ENCODE data around the gene CTDSPL. TPM values are rescaled to one million over a fixed set of nuclear protein-coding genes. Genes with fewer than 3 reads are reported as not detected.

Gene CTDSPL
- total RNA-seq, 6 experiments from 2014 or later = 30.3 to 38.8 (median 36.2) TPM

DNA sequence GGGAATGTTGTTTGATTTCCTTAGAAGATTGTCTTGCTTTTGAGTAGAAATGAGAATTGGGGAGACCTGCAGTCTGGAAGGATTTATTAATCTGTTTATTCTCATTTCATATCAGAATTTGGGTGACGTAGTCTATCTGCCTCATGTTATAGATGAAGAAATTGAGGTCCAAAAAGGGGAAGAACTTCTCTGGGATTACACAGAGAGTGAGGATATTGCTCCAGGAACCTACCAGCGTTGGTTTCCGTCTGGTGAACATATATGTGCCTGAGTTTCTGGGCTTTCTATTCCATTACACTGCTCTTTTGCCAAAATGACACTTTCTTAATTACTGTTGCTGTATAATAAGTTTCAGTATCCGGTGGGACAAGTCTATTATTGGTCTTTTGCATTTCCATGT lies 51.8 kb downstream of the CTDSPL start:
- TF ChIP-seq CTCF (IDR thresholded peaks at IDR 0.05) = no peak
- no peaks in the 10 kb centered on the region for H3K4me1 Mint-ChIP-seq (ENCODE audit: low read depth)

GRCh38 chr3:37916685-37917084 lies 55.0 kb downstream of the CTDSPL start:
- Mint-ChIP-seq H3K36me3 (ENCODE audit: low read depth) (0 out of 2 replicates have a peak, but pooled peaks cover under 1% of the 10 kb centered on the region), H3K27ac (no peak overlapping the region), H3K4me3 (no peak overlapping the region), H3K4me1 (ENCODE audit: low read depth) (peaks cover 7% of the 10 kb centered on the region; the same call in 1 of the 2 replicates), H3K27me3 (ENCODE audit: insufficient read depth) (no peaks in the 10 kb centered on the region; the same call in 1 of the 2 replicates), H3K9me3 (no peaks in the 10 kb centered on the region)
- no peak for TF ChIP-seq CTCF (IDR thresholded peaks at IDR 0.05)
- DNase-seq = no peak

More for the DNA sequence above, 51.8 kb downstream of the CTDSPL start:
- Mint-ChIP-seq H3K4me3 (no peak overlapping the region), H3K9me3 (no peaks in the 10 kb centered on the region), H3K27me3 (ENCODE audit: insufficient read depth) (no peaks in the 10 kb centered on the region; the same call in 1 of the 2 replicates), H3K36me3 (ENCODE audit: low read depth) (peaks cover 7% of the 10 kb centered on the region), H3K27ac (no peak overlapping the region)
- no peak for DNase-seq

DNA sequence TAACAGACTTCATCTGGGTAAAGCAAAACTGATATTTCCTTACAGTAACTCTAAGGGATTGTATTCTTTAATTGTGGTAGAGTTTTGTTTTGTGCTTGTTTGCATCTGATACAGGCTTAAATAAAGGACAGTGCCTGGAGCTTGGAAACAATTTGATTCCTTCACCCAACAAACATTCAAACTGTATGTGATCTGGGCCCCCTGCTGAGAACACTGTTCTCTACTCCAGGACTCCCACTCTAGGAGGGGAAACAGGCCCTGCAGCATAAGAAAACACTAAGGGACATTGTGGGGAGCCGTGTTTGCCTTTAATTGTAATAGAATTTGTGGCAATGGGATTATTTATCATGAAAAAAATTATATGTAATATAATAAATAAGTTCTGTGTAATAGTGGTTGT lies 56.9 kb downstream of the CTDSPL start:
- TF ChIP-seq CTCF (IDR thresholded peaks at IDR 0.05) = no peak
- no peaks in the 10 kb centered on the region; the same call in 1 of the 2 replicates for H3K27me3 Mint-ChIP-seq (ENCODE audit: insufficient read depth)
- H3K4me1 Mint-ChIP-seq (ENCODE audit: low read depth) = peaks cover 21% of the 10 kb centered on the region
- H3K27ac Mint-ChIP-seq = no peak overlapping the region
- no peaks in the 10 kb centered on the region for H3K36me3 Mint-ChIP-seq (ENCODE audit: low read depth)
- no peaks in the 10 kb centered on the region for H3K9me3 Mint-ChIP-seq
- H3K4me3 Mint-ChIP-seq = no peak overlapping the region
- no peak for DNase-seq

DNA sequence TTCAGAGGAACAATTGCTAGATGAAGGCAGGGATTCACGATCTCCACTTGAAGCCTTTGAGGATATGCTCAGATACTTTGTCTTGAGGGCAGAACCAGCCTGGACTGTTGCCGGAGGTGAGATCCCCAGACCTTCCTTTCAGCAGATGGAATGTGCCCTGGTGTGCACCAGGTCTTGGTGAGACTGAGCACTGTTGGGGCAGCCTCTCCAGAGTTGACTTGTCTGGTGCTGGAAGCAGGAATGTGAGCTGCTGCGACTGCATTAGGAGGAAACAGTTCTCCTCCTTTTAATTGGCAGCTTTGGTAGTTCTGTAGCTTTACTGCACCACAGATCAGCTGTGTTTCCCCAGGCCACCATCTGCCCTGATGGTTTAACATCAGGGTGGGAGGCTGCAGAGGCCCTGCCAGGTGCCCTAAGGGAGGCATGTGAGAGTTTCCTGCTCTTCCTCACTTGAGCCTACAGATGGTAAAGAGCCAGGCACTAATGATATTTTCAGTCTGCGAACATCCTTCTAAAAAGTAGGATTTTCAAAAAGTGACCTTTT lies 58.5 kb downstream of the CTDSPL start:
- Mint-ChIP-seq H3K4me3 (no peak overlapping the region), H3K36me3 (ENCODE audit: low read depth) (no peaks in the 10 kb centered on the region), H3K27ac (no peak overlapping the region), H3K9me3 (no peaks in the 10 kb centered on the region), H3K27me3 (ENCODE audit: insufficient read depth) (no peaks in the 10 kb centered on the region; the same call in 1 of the 2 replicates), H3K4me1 (ENCODE audit: low read depth) (peaks cover 37% of the 10 kb centered on the region)
- no peak for DNase-seq
- no peak for TF ChIP-seq CTCF (IDR thresholded peaks at IDR 0.05)

- Mint-ChIP-seq H3K36me3 (ENCODE audit: low read depth) (no peaks in the 10 kb centered on the region), H3K27me3 (ENCODE audit: insufficient read depth) (peaks cover 1% of the 10 kb centered on the region), H3K4me3 (no peak overlapping the region), H3K27ac (no peak overlapping the region), H3K9me3 (no peaks in the 10 kb centered on the region), H3K4me1 (ENCODE audit: low read depth) (peaks cover 39% of the 10 kb centered on the region)
- DNase-seq = no peak
- no peak for TF ChIP-seq CTCF (IDR thresholded peaks at IDR 0.05)
Observed at GRCh38 chr3:37921025-37921424, 59.3 kb downstream of the CTDSPL start.

All from HFFc6 (cell line).